Skeletal muscle satellite cell (primary cell): ENCODE data around the gene PKHD1.

Source experiments
- H3K27me3 ChIP-seq: 2 replicates; pipeline ENCODE4 v1.7.0; 2013; ENCODE audit warnings: low read length; ENCODE audit not compliant: control insufficient read depth, insufficient read depth
- H3K36me3 ChIP-seq: 2 replicates; pipeline ENCODE4 v1.7.0; 2013; ENCODE audit warnings: mild to moderate bottlenecking, control low read depth, low read length; ENCODE audit not compliant: insufficient read depth
- H3K4me1 ChIP-seq: 2 replicates; pipeline ENCODE4 v1.7.0; 2013; ENCODE audit warnings: low read length; ENCODE audit not compliant: control insufficient read depth, insufficient read depth
- H3K4me2 ChIP-seq: 2 replicates; pipeline ENCODE4 v1.7.0; 2013; ENCODE audit warnings: mild to moderate bottlenecking, low read length
- H3K4me3 ChIP-seq: 2 replicates; pipeline ENCODE4 v1.7.0; 2013; ENCODE audit warnings: low read length
- H3K9ac ChIP-seq: 2 replicates; pipeline ENCODE4 v1.7.0; 2013; ENCODE audit warnings: mild to moderate bottlenecking, low read depth, low read length, moderate library complexity
- H3K9me3 ChIP-seq: replicated peaks from 2 replicates; pipeline ENCODE4 v1.7.0; 2013; ENCODE audit warnings: mild to moderate bottlenecking, control low read depth, low read length

The PKHD1 gene

GRCh38 chr6:51813904-51814303 lies 273.5 kb downstream of the PKHD1 start:
- H3K27me3 ChIP-seq: no peaks in the 10 kb centered on the region
- no peak overlapping the region for H3K4me2 ChIP-seq
- no peak overlapping the region for H3K9ac ChIP-seq
- no peak overlapping the region for H3K4me3 ChIP-seq
- H3K9me3 ChIP-seq: peaks cover 2% of the 10 kb centered on the region
- H3K36me3 ChIP-seq: no peaks in the 10 kb centered on the region
- no peaks in the 10 kb centered on the region for H3K4me1 ChIP-seq

GRCh38 chr6:51812231-51812630 lies 275.2 kb downstream of the PKHD1 start:
- no peaks in the 10 kb centered on the region for H3K4me1 ChIP-seq

GRCh38 chr6:51805517-51805916 lies 281.9 kb downstream of the PKHD1 start:
- no peaks in the 10 kb centered on the region for H3K4me1 ChIP-seq
- H3K36me3 ChIP-seq: no peaks in the 10 kb centered on the region
- no peak overlapping the region for H3K4me2 ChIP-seq
- no peak overlapping the region for H3K9ac ChIP-seq
- H3K27me3 ChIP-seq: no peaks in the 10 kb centered on the region
- peaks cover 2% of the 10 kb centered on the region for H3K9me3 ChIP-seq
- no peak overlapping the region for H3K4me3 ChIP-seq

More at GRCh38 chr6:51812231-51812630, 275.2 kb downstream of the PKHD1 start:
- H3K9ac ChIP-seq: no peak overlapping the region
- no peak overlapping the region for H3K4me2 ChIP-seq
- no peak overlapping the region for H3K4me3 ChIP-seq
- H3K27me3 ChIP-seq: no peaks in the 10 kb centered on the region
- no peaks in the 10 kb centered on the region for H3K36me3 ChIP-seq
- peaks cover 2% of the 10 kb centered on the region for H3K9me3 ChIP-seq

GRCh38 chr6:51800603-51801002 lies 286.8 kb downstream of the PKHD1 start:
- no peak overlapping the region for H3K4me3 ChIP-seq
- H3K27me3 ChIP-seq: no peaks in the 10 kb centered on the region
- H3K9me3 ChIP-seq: no peaks in the 10 kb centered on the region
- no peak overlapping the region for H3K9ac ChIP-seq
- no peak overlapping the region for H3K4me2 ChIP-seq
- H3K4me1 ChIP-seq: no peaks in the 10 kb centered on the region
- no peaks in the 10 kb centered on the region for H3K36me3 ChIP-seq

- no peaks in the 10 kb centered on the region for H3K27me3 ChIP-seq
- H3K4me1 ChIP-seq: no peaks in the 10 kb centered on the region
- no peak overlapping the region for H3K4me2 ChIP-seq
- no peak overlapping the region for H3K9ac ChIP-seq
- H3K9me3 ChIP-seq: no peaks in the 10 kb centered on the region
- H3K4me3 ChIP-seq: no peak overlapping the region
- H3K36me3 ChIP-seq: no peaks in the 10 kb centered on the region
These were observed 294.0 kb downstream of the PKHD1 start for GRCh38 chr6:51793393-51793792.

GRCh38 chr6:51792273-51793030 lies 295.0 kb downstream of the PKHD1 start:
- H3K4me2 ChIP-seq: no peak overlapping the region
- H3K36me3 ChIP-seq: no peaks in the 10 kb centered on the region
- H3K9ac ChIP-seq: no peak overlapping the region
- H3K9me3 ChIP-seq: no peaks in the 10 kb centered on the region
- no peaks in the 10 kb centered on the region for H3K27me3 ChIP-seq
- no peak overlapping the region for H3K4me3 ChIP-seq
- no peaks in the 10 kb centered on the region for H3K4me1 ChIP-seq

- no peaks in the 10 kb centered on the region for H3K27me3 ChIP-seq
- no peak overlapping the region for H3K4me2 ChIP-seq
- no peak overlapping the region for H3K9ac ChIP-seq
- no peaks in the 10 kb centered on the region for H3K9me3 ChIP-seq
- no peak overlapping the region for H3K4me3 ChIP-seq
- no peaks in the 10 kb centered on the region for H3K36me3 ChIP-seq
- H3K4me1 ChIP-seq: no peaks in the 10 kb centered on the region
These were observed 296.5 kb downstream of the PKHD1 start for GRCh38 chr6:51790946-51791345.

- Histone ChIP-seq H3K9ac (no peak overlapping the region), H3K9me3 (no peaks in the 10 kb centered on the region), H3K4me1 (no peaks in the 10 kb centered on the region), H3K27me3 (no peaks in the 10 kb centered on the region), H3K36me3 (no peaks in the 10 kb centered on the region), H3K4me3 (no peak overlapping the region), H3K4me2 (no peak overlapping the region)
These were observed 299.3 kb downstream of the PKHD1 start for GRCh38 chr6:51788121-51788520.

GRCh38 chr6:51778666-51779065 lies 308.7 kb downstream of the PKHD1 start:
- no peak overlapping the region for H3K4me2 ChIP-seq
- H3K4me3 ChIP-seq: no peak overlapping the region
- H3K9me3 ChIP-seq: no peaks in the 10 kb centered on the region
- no peaks in the 10 kb centered on the region for H3K4me1 ChIP-seq
- no peak overlapping the region for H3K9ac ChIP-seq
- no peaks in the 10 kb centered on the region for H3K36me3 ChIP-seq
- H3K27me3 ChIP-seq: no peaks in the 10 kb centered on the region

GRCh38 chr6:51777618-51778017 lies 309.8 kb downstream of the PKHD1 start:
- no peaks in the 10 kb centered on the region for H3K36me3 ChIP-seq
- H3K4me2 ChIP-seq: no peak overlapping the region
- no peaks in the 10 kb centered on the region for H3K27me3 ChIP-seq
- no peaks in the 10 kb centered on the region for H3K9me3 ChIP-seq
- no peak overlapping the region for H3K9ac ChIP-seq
- H3K4me1 ChIP-seq: no peaks in the 10 kb centered on the region
- no peak overlapping the region for H3K4me3 ChIP-seq

- Histone ChIP-seq H3K9ac (no peak overlapping the region), H3K4me2 (no peak overlapping the region), H3K4me3 (no peak overlapping the region), H3K4me1 (no peaks in the 10 kb centered on the region), H3K27me3 (no peaks in the 10 kb centered on the region), H3K9me3 (no peaks in the 10 kb centered on the region), H3K36me3 (no peaks in the 10 kb centered on the region)
These were observed 311.2 kb downstream of the PKHD1 start for GRCh38 chr6:51775942-51776860.
